NCI-H82 (cell line): Measurements from ENCODE around the gene MAD1L1.

Experiments used
- DNase-seq: peaks from one replicate; lab custom pipeline; 2025; lab: John Stamatoyannopoulos, UW

The MAD1L1 gene

GRCh38 chr7:2218444-2218785 lies 14.3 kb downstream of the MAD1L1 start:
- no peak for DNase-seq

GRCh38 chr7:2217716-2218443 lies 14.9 kb downstream of the MAD1L1 start:
- DNase-seq: no peak

GRCh38 chr7:2217206-2217605 lies 15.5 kb downstream of the MAD1L1 start:
- DNase-seq: no peak

GRCh38 chr7:2215851-2216250 lies 16.9 kb downstream of the MAD1L1 start:
- no peak for DNase-seq

GRCh38 chr7:2214636-2215035 lies 18.1 kb downstream of the MAD1L1 start:
- no peak for DNase-seq

- DNase-seq: no peak
These were observed 19.1 kb downstream of the MAD1L1 start for GRCh38 chr7:2213551-2214215.

GRCh38 chr7:2212906-2213305 lies 19.8 kb downstream of the MAD1L1 start:
- DNase-seq: no peak

- DNase-seq: no peak
These were observed 20.8 kb downstream of the MAD1L1 start for GRCh38 chr7:2211926-2212325.

GRCh38 chr7:2211259-2211880 lies 21.4 kb downstream of the MAD1L1 start:
- DNase-seq: no peak

- no peak for DNase-seq
These were observed 22.0 kb downstream of the MAD1L1 start for GRCh38 chr7:2210551-2211258.

- no peak for DNase-seq
These were observed 22.8 kb downstream of the MAD1L1 start for GRCh38 chr7:2209961-2210323.

GRCh38 chr7:2209146-2209960 lies 23.4 kb downstream of the MAD1L1 start:
- peak; percentile 63 for DNase-seq

GRCh38 chr7:2208712-2209111 lies 24.0 kb downstream of the MAD1L1 start:
- DNase-seq: no peak

GRCh38 chr7:2205036-2205780 lies 27.5 kb downstream of the MAD1L1 start:
- no peak for DNase-seq

- no peak for DNase-seq
These were observed 28.3 kb downstream of the MAD1L1 start for GRCh38 chr7:2204446-2204845.

- DNase-seq: no peak
These were observed 28.9 kb downstream of the MAD1L1 start for GRCh38 chr7:2203766-2204300.

GRCh38 chr7:2202901-2203765 lies 29.6 kb downstream of the MAD1L1 start:
- no peak for DNase-seq

GRCh38 chr7:2202361-2202761 lies 30.4 kb downstream of the MAD1L1 start:
- no peak for DNase-seq

GRCh38 chr7:2201686-2202360 lies 30.9 kb downstream of the MAD1L1 start:
- no peak for DNase-seq
